H1 (cell line): ENCODE results near the gene PLCB1.

Source experiments
- EP300 ChIP-seq, 2 experiments: IDR thresholded peaks; 1 replicate in 1 of 2; 2 replicates in 1 of 2; pipeline ENCODE4 v1.6.1; 2011 to 2012; ENCODE audit warnings: low read depth in 2 of 2, low read length in 2 of 2, mild to moderate bottlenecking in 2 of 2, borderline replicate concordance in 1 of 2, inconsistent platforms in 1 of 2, moderate library complexity in 1 of 2
- JUN ChIP-seq: IDR thresholded peaks from 2 replicates; pipeline ENCODE4 v1.6.1; 2011; ENCODE audit warnings: low read depth, mild to moderate bottlenecking, improper control_type of control experiment, low read length
- POU5F1 ChIP-seq: IDR thresholded peaks from 2 replicates; pipeline ENCODE4 v1.6.1; 2011; ENCODE audit warnings: low read depth, mild to moderate bottlenecking, low read length, moderate library complexity
- SIN3A ChIP-seq, 2 experiments: IDR thresholded peaks in 1 of 2; conservative IDR thresholded peaks in 1 of 2; 2 replicates each; pipeline ENCODE4 v1.6.1; 2011 to 2012; ENCODE audit warnings: low read length in 2 of 2, improper control_type of control experiment in 1 of 2, low read depth in 1 of 2, mild to moderate bottlenecking in 1 of 2
- SIX5 ChIP-seq: IDR thresholded peaks from 2 replicates; pipeline ENCODE4 v1.6.1; 2011; ENCODE audit warnings: mild to moderate bottlenecking, low read depth, low read length
- YY1 ChIP-seq: IDR thresholded peaks from 2 replicates; pipeline ENCODE4 v1.6.1; 2011; ENCODE audit warnings: low read depth, mild to moderate bottlenecking, low read length
- ZNF274 ChIP-seq: IDR thresholded peaks from 2 replicates; pipeline ENCODE4 v1.7.0; 2012; ENCODE audit warnings: low read length, borderline replicate concordance; ENCODE audit errors: extremely low read depth
- TF ChIP-seq, protein P1 (sequence below): IDR thresholded peaks from 2 replicates; pipeline ENCODE4 v1.6.1; 2011; ENCODE audit warnings: low read depth, mild to moderate bottlenecking, low read length; ENCODE audit not compliant: insufficient read depth
- TF ChIP-seq, protein P2 (sequence below), 3 experiments: IDR thresholded peaks; 1 replicate in 2 of 3; 2 replicates in 1 of 3; pipeline versions ENCODE4 v1.5.1 to v1.6.1; 2011; ENCODE audit warnings: low read length in 3 of 3, mild to moderate bottlenecking in 3 of 3, inconsistent platforms in 2 of 3, low read depth in 1 of 3, moderate library complexity in 1 of 3; ENCODE audit not compliant: insufficient read depth in 1 of 3; ENCODE audit errors: control extremely low read depth in 1 of 3

DNA sequence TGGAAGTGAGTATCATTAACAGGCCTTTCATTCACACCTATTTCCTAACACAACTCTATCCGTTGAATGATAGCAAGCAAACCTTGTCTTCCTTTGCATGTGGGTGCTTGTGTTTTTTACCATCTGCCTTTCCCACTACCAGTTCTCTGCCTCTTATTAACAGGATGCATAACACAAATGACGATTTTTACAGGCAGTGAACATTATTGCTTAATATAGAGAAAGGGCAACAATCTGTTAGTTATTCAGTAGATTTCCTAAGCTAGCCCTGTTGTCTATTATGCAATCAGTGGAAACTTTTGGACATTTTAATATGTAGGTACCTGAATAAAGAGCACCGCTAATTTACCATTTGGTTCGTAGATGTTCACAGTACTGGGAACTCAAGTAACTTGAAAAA is 588.0 kb downstream of the PLCB1 start:
- TF ChIP-seq, protein P1, sequence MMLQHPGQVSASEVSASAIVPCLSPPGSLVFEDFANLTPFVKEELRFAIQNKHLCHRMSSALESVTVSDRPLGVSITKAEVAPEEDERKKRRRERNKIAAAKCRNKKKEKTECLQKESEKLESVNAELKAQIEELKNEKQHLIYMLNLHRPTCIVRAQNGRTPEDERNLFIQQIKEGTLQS, result no peak
- TF ChIP-seq, protein P2, sequence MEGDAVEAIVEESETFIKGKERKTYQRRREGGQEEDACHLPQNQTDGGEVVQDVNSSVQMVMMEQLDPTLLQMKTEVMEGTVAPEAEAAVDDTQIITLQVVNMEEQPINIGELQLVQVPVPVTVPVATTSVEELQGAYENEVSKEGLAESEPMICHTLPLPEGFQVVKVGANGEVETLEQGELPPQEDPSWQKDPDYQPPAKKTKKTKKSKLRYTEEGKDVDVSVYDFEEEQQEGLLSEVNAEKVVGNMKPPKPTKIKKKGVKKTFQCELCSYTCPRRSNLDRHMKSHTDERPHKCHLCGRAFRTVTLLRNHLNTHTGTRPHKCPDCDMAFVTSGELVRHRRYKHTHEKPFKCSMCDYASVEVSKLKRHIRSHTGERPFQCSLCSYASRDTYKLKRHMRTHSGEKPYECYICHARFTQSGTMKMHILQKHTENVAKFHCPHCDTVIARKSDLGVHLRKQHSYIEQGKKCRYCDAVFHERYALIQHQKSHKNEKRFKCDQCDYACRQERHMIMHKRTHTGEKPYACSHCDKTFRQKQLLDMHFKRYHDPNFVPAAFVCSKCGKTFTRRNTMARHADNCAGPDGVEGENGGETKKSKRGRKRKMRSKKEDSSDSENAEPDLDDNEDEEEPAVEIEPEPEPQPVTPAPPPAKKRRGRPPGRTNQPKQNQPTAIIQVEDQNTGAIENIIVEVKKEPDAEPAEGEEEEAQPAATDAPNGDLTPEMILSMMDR (IDR thresholded peaks at IDR 0.05; ENCODE audit: control extremely low read depth in 1 of 3, insufficient read depth in 1 of 3, low read depth in 1 of 3, low read length in 3 of 3), result no peak
- no peak for TF ChIP-seq EP300 (IDR thresholded peaks at IDR 0.05; ENCODE audit: borderline replicate concordance in 1 of 2, low read depth in 2 of 2, low read length in 2 of 2)
- TF ChIP-seq POU5F1, result no peak
- TF ChIP-seq SIN3A (conservative IDR thresholded peaks at IDR 0.05 in 1 of 2, IDR thresholded peaks at IDR 0.05 in 1 of 2; ENCODE audit: low read depth in 1 of 2, low read length in 2 of 2), result no peak
- no peak for TF ChIP-seq ZNF274
- TF ChIP-seq YY1, result no peak
- no peak for TF ChIP-seq SIX5
- TF ChIP-seq JUN, result no peak
